Stimulated activated CD4-positive, alpha-beta T cell treated with anti-CD3 and anti-CD28 coated beads, Interleukin-15, amount 100 ng/mL, for 48 hours (primary cell): ENCODE results near the gene PLAC1.

ENCODE experiments used
- DNase-seq, 2 donors: peaks; one replicate each; pipeline ENCODE4 v3.0.0-alpha.2; 2020; ENCODE audit warnings: low read depth in 2 of 2

Gene PLAC1

GRCh38 chrX:134631426-134632346 is 26.6 kb downstream of the PLAC1 start:
- DNase-seq = no peak

DNA sequence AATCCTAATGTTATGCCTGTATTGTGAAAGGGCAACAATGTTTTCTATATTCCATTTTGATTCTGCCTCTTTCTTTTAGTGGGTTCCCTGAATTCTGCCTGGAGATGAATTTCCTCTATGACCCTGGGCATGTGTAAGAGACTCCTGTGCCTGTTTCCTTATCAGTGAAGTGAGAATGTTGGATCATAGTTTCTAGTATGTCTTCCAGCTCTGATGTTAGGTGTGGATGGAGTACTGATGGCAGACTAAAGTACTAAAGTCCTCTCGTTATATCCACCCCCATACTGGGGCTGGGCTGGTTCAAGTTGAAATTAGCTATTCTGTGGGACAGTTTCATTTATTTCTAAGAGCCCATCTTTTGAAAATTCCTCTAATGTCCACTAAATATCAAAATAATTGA is 29.6 kb downstream of the PLAC1 start:
- DNase-seq = no peak

DNA sequence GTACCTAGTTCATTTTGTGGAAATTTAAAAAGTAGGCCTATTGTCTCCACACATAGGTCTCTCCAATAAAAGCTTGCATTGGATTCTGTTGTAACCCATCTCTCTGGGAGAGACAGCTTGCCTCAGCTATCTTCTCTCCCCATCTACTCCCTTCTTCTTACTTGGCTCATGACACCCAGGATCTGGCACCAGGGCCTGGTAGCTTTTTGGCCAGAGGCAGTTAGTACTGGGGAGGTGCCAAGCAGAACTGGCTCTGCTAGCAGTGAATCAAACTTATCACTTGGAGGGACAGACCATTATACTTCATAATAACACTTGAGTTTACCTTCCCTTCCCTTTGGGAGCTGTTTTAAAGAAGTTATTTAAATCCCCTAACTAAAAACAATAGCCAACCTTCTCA is 31.8 kb downstream of the PLAC1 start:
- DNase-seq = no peak

DNA sequence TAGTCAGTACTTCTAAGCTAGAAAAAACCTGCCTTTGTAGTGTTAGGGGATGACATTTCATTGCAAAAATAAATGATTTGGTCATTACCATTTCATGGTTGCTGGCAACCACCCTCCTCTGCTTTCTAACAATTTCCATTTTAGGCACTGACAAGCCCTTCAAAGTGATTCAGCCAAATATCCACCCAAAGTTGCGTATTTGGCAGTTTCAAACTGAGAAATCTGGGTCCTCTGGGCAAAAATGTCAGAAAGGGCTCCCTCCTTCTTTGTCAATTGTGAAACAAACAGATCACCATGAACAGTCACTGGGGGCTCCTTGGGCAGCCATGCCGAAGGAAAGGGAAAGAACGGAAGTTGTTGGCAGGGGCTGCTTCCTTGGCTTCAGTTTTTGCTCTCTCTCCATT is 33.0 kb downstream of the PLAC1 start:
- no peak for DNase-seq

GRCh38 chrX:134624046-134624430 is 34.2 kb downstream of the PLAC1 start:
- DNase-seq = no peak

- DNase-seq = no peak
These were observed 34.8 kb downstream of the PLAC1 start for GRCh38 chrX:134623293-134624045.

- no peak for DNase-seq
These were observed 35.5 kb downstream of the PLAC1 start for GRCh38 chrX:134622813-134623185.

- peak in 1 of 2 donors; percentile 16 for DNase-seq
These were observed 36.0 kb downstream of the PLAC1 start for GRCh38 chrX:134622056-134622812.

- DNase-seq = no peak
These were observed 38.4 kb downstream of the PLAC1 start for GRCh38 chrX:134619838-134620237.

DNA sequence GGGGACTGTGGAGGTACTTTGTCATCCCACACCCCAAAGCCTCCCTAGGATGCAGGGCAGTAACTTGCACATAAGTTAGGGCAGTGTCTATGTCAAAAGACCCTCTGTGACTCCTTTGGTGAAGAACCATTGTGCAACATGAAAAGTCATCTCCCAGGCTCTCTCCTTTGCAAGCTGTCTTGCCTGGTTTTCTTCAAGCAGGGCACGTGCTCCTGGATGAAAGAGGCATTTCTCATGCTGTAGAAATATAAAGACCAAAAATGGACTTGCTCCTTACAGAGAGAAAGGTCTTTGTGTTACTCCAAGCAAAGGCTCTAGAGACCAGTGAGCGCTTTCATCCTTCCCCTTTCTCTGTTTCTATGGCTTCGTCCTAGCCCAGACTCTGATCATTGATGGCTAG is 44.9 kb downstream of the PLAC1 start:
- no peak for DNase-seq

GRCh38 chrX:134608153-134608552 is 50.1 kb downstream of the PLAC1 start:
- no peak for DNase-seq

- DNase-seq = no peak
These were observed 50.7 kb downstream of the PLAC1 start for GRCh38 chrX:134607523-134607922.

DNA sequence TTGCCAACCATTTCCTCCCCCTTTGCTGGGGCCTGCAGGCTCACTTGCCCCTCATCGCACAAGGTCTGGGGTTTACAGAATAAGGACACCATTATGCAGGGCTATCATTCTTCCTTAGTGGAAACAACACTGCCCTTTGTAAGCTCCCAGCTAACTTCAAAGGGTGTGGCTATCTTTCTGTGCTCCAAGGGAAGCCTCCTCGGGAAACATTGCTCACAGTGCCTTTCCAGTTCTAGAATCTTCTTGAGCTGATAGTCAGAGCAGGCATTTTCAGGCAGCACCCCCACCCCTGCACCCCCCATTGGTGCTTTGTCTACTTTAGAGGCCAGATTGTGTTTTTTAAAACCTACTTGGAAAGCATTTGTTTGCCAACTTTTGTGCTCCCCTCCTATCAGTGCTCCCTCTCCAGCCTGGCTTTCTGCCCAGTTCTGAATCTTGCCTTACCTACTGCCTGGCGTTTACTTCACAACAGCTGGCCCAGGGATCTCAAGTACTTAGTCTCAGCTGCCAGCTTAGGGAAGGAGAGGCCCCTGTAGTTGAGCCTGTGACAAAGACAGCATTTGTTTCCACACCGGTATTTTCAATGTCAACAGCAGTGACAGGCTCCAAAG is 53.5 kb downstream of the PLAC1 start:
- DNase-seq = no peak

GRCh38 chrX:134603806-134604700 is 54.2 kb downstream of the PLAC1 start:
- no peak for DNase-seq

GRCh38 chrX:134602410-134602809 is 55.9 kb downstream of the PLAC1 start:
- no peak for DNase-seq

- no peak for DNase-seq
These were observed 57.0 kb downstream of the PLAC1 start for GRCh38 chrX:134601240-134601765.

DNA sequence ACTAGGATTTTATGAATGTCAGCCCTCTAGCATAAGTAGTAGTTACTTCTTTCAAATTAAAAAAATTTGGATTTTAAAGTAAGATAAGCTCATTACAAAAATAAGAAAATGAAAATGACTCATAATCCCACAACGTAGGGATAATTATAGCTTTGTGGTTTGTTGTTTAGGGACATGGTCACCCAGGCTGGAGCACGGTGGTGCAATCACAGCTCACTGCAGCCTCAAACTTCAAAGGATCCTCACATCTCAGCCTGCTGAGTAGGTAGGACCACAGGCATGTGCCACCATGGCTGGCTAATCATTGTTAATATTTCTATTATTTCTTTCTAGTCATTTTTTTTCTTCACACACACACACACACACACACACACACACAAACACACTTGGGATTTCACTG is 57.6 kb downstream of the PLAC1 start:
- DNase-seq = no peak

- peak; percentile 18 to 39 for DNase-seq
These were observed 58.9 kb downstream of the PLAC1 start for GRCh38 chrX:134599184-134599914.

- DNase-seq = no peak
These were observed 66.0 kb downstream of the PLAC1 start for GRCh38 chrX:134592303-134592702.

DNA sequence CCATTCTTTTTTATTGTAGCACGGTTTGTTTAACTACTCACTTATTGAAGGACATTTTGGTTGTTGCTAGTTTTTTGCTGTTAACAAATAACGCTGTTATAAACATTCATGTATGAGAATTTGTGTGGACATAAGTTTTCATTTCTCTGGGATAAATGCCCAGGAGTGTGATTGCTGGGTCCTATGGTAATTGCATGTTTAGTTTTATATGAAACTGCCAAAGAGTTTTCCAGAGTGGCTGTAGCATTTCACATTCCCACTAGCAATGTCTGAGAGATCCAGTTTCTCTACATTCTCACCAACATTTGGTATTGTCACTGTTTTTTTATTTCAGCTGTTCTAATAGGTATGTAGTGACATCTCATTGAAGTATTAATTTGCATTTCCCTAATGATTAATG is 66.8 kb downstream of the PLAC1 start:
- no peak for DNase-seq
